Pancreas (tissue), 10 donors: Measurements from ENCODE around the gene CBARP. TPM values are rescaled to one million over a fixed set of nuclear protein-coding genes. Genes with fewer than 3 reads are reported as not detected.

Experiments
- ATAC-seq, 4 donors: fragments of 200-7000 bp; cut with Tn5 transposase; one replicate each; pipeline versions ENCODE4 v1.8.0 to v1.9.1; 2020; ENCODE audit warnings: mild to moderate bottlenecking in 4 of 4, moderate library complexity in 4 of 4
- DNase-seq, 6 donors: peaks; one replicate each; pipeline ENCODE4 v3.0.0-alpha.2; 2020
- FAIRE-seq: peaks from 2 replicates; lab custom pipeline; 2012; peaks lifted over from hg19 to GRCh38; lab: Jason Lieb, UNC
- H3K27ac ChIP-seq, 4 donors: fragments of 200-600 bp; sonication (generic); 1 replicate in 3 of 4; 2 replicates in 1 of 4; pipeline versions ENCODE4 v1.5.0 to v1.8.0; 2020
- H3K27me3 ChIP-seq, 4 donors: fragments of 200-600 bp; one replicate each; pipeline ENCODE4 v1.8.0; 2021
- H3K36me3 ChIP-seq, 3 donors: fragments of 200-600 bp; sonication (generic) in 1 of 3; one replicate each; pipeline versions ENCODE4 v1.5.0 to v1.8.0; 2020 to 2021
- H3K4me1 ChIP-seq, 3 donors: fragments of 200-600 bp; one replicate each; pipeline ENCODE4 v1.8.0; 2021
- H3K4me3 ChIP-seq, 4 donors: fragments of 200-600 bp; sonication (generic) in 2 of 4; one replicate each; pipeline versions ENCODE4 v1.5.0 to v1.8.0; 2020 to 2021
- H3K9me3 ChIP-seq, 4 donors: fragments of 200-600 bp; one replicate each; pipeline ENCODE4 v1.8.0; 2021
- CTCF ChIP-seq, 4 donors: fragments of 200-600 bp; sonication (generic) in 3 of 4; IDR thresholded peaks; one replicate each; pipeline versions ENCODE4 v1.5.0 to v1.8.0; 2021; ENCODE audit warnings: antibody characterized with exemption in 4 of 4
- WGBS, 2 donors: extraction: QIAGEN DNeasy Blood & Tissue Kit; methylation state at CpG; one replicate each; pipeline ENCODE4 v1.1.7; 2013; 5-methylcytosine and 5-hydroxymethylcytosine counted together
- intact Hi-C, 3 donors: fragments of 100-400 bp; cut with DNase I; formaldehyde crosslinking; loops; one replicate each; pipeline versions ENCODE4 v1.11.1 to v1.14.2; 2022
- polyA plus RNA-seq, 2 donors: library from polyadenylated mRNA; stranded (reverse); fragments of 200-250 nt; gene quantifications; one replicate each; pipeline ENCODE4 v1.2.3, GENCODE V29; 2013
- total RNA-seq, 6 donors: library from RNA; stranded (reverse); fragmentation: NEBNext Ultra II Directional in 4 of 6; extraction: Animal tissue kit (Norgen Biotek cat#: 25700) in 4 of 6; gene quantifications; one replicate each; pipeline versions ENCODE4 v1.2.1 to v1.2.4, GENCODE V29; 2021 to 2023
- donor health status: healthy with polysubstance abuse.
- donor health status: DM: no; HTN: no; CAD: no; lungs with moderate emphysema.
- donor health status: DM: no; HTN: no; CAD: no.
- donor health status: control.
- donor health status: control.
- donor health status: Bipolar disorder and iron deficiency.
- donor health status: DM: yes; HTN: yes; CAD: no.
- donor health status: DM: no; HTN: no; CAD: no.
- donor health status: DM: no; HTN: no; CAD: no.
- donor health status: DM: yes; HTN: yes; CAD: no.

CBARP gene
- total RNA-seq (1 to 10 TPM in 1 of 6 donors, under 1 TPM in 5; 0.16 to 1.1 (median 0.51) TPM), polyA plus RNA-seq (1 to 10 TPM; 2.0 to 2.6 TPM)

GRCh38 chr19:1237754-1238368 lies at the start of gene CBARP:
TSS of gene CBARP (minus strand) at chr19:1238005. CDS start at chr19:1236100, 1,905 bp downstream.
- TF ChIP-seq CTCF (IDR thresholded peaks at IDR 0.05): no peak
- Histone ChIP-seq H3K27me3 (no peaks in the 10 kb centered on the region), H3K27ac (peak within 1 kb of the TSS in 1 of 4 donors; percentile 4), H3K9me3 (no peaks in the 10 kb centered on the region), H3K4me3 (peak within 1 kb of the TSS in 3 of 4 donors; percentile 12 to 54 (median 36)), H3K4me1 (peaks cover 24 to 29% (median 28%) of the 10 kb centered on the region in 3 donors), H3K36me3 (no peaks in the 10 kb centered on the region)
- ATAC-seq (no peak), FAIRE-seq (no peak), DNase-seq (no peak)
- 1 to 4% methylated on average over 25 to 87 of the region's 87 CpGs for WGBS, 2 donors
- intact Hi-C loops: no loop called here

- no peak for FAIRE-seq
- TF ChIP-seq CTCF (IDR thresholded peaks at IDR 0.05): no peak
- WGBS, 2 donors: 22 to 27% methylated on average over 27 to 38 of the region's 38 CpGs
- intact Hi-C loops: no loop called here
- no peak for ATAC-seq
- Histone ChIP-seq H3K4me3 (no peak overlapping the region), H3K4me1 (no peaks in the 10 kb centered on the region), H3K9me3 (no peaks in the 10 kb centered on the region), H3K27ac (no peak overlapping the region), H3K36me3 (no peaks in the 10 kb centered on the region), H3K27me3 (peaks cover 0 to 15% (median 3%) of the 10 kb centered on the region in 4 donors)
- DNase-seq: peak in 2 of 6 donors; percentile 27 to 80
Measured at GRCh38 chr19:1286487-1287353, 48.9 kb upstream of the CBARP start.

GRCh38 chr19:1285737-1286360 lies 48.0 kb upstream of the CBARP start, which contains the start of gene EFNA2:
TSS of gene EFNA2 (plus strand) at chr19:1285873. CDS start at chr19:1286169, 296 bp downstream.
- intact Hi-C loops: no loop called here
- peak within 1 kb of the TSS in 1 of 4 donors; percentile 17 for H3K4me3 ChIP-seq
- ATAC-seq: peak in 2 of 4 donors; percentile 10 to 16

More at GRCh38 chr19:1285737-1286360, 48.0 kb upstream of the CBARP start, which contains the start of gene EFNA2:
- peak in 2 of 6 donors; percentile 14 to 50 for DNase-seq
- TF ChIP-seq CTCF (IDR thresholded peaks at IDR 0.05): no peak
- H3K27ac ChIP-seq: no peak within 1 kb of the TSS
- H3K9me3 ChIP-seq: no peaks in the 10 kb centered on the region
- no peaks in the 10 kb centered on the region for H3K4me1 ChIP-seq
- no peak for FAIRE-seq
- H3K36me3 ChIP-seq: no peaks in the 10 kb centered on the region
- WGBS, 2 donors: 1% methylated on average over 113 of the region's 113 CpGs; no CpG with 5 or more reads in 1 of the 2 donors
- H3K27me3 ChIP-seq: peaks cover 0 to 15% (median 3%) of the 10 kb centered on the region in 4 donors
